Activated effector memory CD4-positive, alpha-beta T cell treated with Interleukin-2 at 50 U/mL for 16 hours (primary cell): Measurements from ENCODE around the gene FRY.

ENCODE experiments used
- DNase-seq: peaks from one replicate; pipeline ENCODE4 v3.0.0-alpha.2; 2020

Gene FRY

GRCh38 chr13:32228330-32229041 is 196.9 kb downstream of the FRY start:
- DNase-seq, result no peak

GRCh38 chr13:32229443-32229842 is 197.9 kb downstream of the FRY start:
- DNase-seq, result no peak

GRCh38 chr13:32232263-32232662 is 200.7 kb downstream of the FRY start:
- DNase-seq, result no peak

GRCh38 chr13:32233062-32233461 is 201.5 kb downstream of the FRY start:
- no peak for DNase-seq

- DNase-seq, result no peak
Observed at GRCh38 chr13:32234914-32235313, 203.3 kb downstream of the FRY start.

- DNase-seq, result no peak
Observed at GRCh38 chr13:32237681-32238080, 206.1 kb downstream of the FRY start.

- no peak for DNase-seq
Observed at GRCh38 chr13:32243695-32244094, 212.1 kb downstream of the FRY start.

- DNase-seq, result no peak
Observed at GRCh38 chr13:32245555-32245954, 214.0 kb downstream of the FRY start.

GRCh38 chr13:32246468-32246867 is 214.9 kb downstream of the FRY start:
- DNase-seq, result no peak

GRCh38 chr13:32247887-32248286 is 216.3 kb downstream of the FRY start:
- no peak for DNase-seq

- no peak for DNase-seq
Observed at GRCh38 chr13:32248801-32249200, 217.2 kb downstream of the FRY start.

GRCh38 chr13:32252812-32253438 is 221.4 kb downstream of the FRY start:
- no peak for DNase-seq

GRCh38 chr13:32253911-32254399 is 222.4 kb downstream of the FRY start:
- no peak for DNase-seq

GRCh38 chr13:32254416-32254815 is 222.8 kb downstream of the FRY start:
- no peak for DNase-seq

- DNase-seq, result no peak
Observed at GRCh38 chr13:32254916-32255723, 223.5 kb downstream of the FRY start.

- no peak for DNase-seq
Observed at GRCh38 chr13:32255724-32256109, 224.1 kb downstream of the FRY start.

GRCh38 chr13:32256243-32256642 is 224.7 kb downstream of the FRY start:
- DNase-seq, result no peak

- no peak for DNase-seq
Observed at GRCh38 chr13:32257649-32258048, 226.1 kb downstream of the FRY start.

GRCh38 chr13:32259116-32259515 is 227.5 kb downstream of the FRY start:
- DNase-seq, result no peak

GRCh38 chr13:32261567-32261966 is 230.0 kb downstream of the FRY start:
- no peak for DNase-seq

GRCh38 chr13:32262165-32262564 is 230.6 kb downstream of the FRY start:
- no peak for DNase-seq

- DNase-seq, result no peak
Observed at GRCh38 chr13:32262619-32263018, 231.0 kb downstream of the FRY start.

GRCh38 chr13:32264407-32264806 is 232.8 kb downstream of the FRY start:
- DNase-seq, result no peak

- DNase-seq, result no peak
Observed at GRCh38 chr13:32265726-32266125, 234.2 kb downstream of the FRY start.
